HG03565 (cell line): Measurements from ENCODE around the gene PANX2.

Experiments
- ATAC-seq: cut with Tn5 transposase; IDR thresholded peaks from one replicate; pipeline ENCODE4 v1.9.1; 2021; ENCODE audit warnings: mild to moderate bottlenecking, moderate library complexity; ENCODE audit not compliant: unreplicated experiment

Gene PANX2

DNA sequence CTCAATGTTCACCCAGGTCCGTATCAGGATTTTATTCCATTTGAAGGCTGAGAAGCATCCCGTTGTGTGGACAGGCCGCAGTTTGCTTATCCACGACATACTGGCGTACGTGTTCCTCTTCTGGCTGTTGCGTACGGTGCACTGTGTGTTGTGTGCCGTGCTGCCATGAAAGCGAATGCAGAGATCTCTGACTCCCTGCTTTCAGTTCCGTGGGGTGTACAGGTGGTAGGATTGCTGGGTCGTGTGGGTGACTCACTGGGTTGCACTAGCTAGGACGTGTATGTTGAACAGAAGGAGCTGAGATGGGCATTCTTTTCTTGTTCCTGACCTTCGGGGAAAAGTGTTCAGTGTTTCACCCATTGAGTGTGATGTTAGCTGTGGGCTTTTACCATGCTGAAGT lies 40.6 kb downstream of the PANX2 start:
- ATAC-seq = no peak

DNA sequence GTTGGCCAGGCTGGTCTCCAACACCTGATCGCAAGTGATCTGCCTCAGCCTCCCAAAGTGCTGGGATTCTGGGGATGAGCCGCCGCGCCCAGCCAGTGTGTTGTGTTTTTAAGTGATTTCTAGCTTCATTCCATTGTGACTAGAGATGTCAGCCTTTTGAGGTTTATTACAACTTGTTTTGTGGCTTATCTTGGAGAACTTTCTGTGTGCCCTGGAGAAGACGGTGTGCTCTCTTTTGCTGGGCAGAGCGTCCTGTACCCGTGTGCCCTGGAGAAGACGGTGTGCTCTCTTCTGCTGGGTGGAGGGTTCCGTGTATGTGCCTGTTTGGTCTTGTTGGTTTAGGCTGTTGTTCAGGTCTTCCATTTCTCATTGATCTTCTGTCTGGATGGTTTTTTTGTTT lies 42.7 kb downstream of the PANX2 start:
- ATAC-seq = no peak

DNA sequence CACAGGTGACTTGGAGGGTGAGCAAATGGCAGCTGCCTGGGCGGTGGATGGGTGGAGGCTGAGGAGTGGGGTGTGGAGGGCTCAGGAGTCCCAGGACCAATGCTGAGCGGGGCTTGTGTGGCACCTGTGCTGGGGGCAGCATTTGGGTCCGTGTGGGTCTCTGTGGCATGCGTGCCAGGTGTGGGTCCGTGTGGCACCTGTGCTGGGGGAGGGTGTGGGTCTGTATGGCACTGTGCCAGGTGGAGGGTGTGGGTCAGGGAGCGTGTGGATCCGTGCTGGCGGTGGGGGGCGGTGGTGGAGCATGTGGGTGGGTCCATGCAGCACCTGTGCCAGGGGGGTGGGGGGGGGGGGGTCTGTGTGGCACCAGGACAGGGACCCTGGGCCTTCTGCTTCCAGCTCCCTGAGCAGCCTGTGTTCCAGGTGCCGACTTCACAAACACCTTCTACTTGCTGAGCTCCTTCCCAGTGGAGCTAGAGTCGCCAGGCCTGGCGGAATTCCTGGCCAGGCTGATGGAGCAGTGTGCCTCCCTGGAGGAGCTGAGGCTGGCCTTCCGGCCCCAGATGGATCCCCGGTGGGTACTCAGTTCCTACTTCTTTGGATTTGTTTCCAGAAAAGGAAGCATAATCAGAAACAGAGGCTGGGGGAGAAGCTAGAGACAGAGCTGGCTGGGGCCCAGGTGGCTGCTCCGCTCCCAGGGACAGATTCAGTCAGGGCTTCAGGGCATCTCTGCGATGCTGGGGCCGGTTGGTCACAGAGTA lies 44.9 kb downstream of the PANX2 start:
- no peak for ATAC-seq

DNA sequence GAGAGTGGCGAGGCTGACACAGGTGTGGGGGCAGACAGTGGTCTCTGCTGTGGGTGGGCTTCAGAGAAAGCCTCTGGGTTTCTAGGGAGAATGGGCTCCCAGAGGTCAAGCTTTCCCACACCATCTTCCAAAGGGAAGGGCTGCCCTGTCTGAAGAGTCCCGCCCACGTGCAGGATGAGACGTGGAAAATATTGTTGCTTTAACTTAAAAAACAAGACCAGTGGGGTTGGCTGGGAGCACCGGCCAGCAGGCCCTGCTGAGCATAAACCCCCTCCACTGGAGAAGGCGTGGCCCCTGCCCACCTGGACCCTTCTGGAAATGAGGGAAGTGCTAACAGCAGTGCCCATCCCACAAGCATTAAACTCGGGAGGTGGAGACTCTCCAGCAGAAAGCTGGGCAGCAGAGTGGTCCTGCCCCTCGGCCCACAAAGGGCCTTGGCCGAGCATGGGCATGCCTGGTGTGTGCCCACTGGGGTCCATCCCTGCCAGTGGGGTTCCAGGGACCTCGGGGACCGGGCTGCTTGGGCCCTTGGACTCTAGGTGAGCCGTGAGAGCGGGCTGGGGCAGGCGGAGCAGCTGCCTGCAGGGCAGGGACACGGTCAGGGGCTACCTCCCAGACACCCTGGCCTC lies 45.6 kb downstream of the PANX2 start:
- no peak for ATAC-seq

DNA sequence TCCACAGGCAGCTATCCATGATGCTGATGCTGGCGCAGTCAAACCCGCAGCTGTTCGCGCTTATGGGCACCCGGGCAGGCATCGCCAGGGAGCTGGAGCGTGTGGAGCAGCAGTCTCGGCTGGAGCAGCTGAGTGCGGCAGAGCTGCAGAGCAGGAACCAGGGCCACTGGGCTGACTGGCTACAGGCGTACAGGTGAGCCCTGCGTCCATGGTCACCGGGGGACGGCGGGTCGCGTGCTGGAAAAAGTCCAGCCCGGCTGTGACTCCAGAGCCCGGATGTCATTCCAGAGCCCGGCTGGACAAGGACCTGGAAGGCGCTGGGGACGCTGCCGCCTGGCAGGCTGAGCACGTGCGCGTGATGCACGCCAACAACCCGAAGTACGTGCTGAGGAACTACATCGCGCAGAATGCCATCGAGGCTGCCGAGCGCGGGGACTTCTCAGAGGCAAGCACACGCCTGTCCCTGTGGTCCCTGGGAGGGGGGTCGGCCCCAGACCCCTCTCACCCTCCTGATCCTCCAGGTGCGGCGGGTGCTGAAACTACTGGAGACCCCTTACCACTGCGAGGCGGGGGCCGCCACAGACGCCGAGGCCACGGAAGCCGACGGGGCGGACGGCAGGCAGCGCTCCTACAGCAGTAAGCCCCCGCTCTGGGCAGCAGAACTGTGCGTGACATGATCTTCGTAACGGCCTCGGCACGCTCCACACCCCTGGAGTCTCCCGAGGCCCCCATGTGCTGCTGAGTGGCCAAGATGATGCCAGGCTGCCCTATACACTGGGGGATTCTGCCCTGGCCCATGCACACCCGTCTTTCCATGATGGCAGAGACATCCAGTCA lies 46.4 kb downstream of the PANX2 start:
- no peak for ATAC-seq

DNA sequence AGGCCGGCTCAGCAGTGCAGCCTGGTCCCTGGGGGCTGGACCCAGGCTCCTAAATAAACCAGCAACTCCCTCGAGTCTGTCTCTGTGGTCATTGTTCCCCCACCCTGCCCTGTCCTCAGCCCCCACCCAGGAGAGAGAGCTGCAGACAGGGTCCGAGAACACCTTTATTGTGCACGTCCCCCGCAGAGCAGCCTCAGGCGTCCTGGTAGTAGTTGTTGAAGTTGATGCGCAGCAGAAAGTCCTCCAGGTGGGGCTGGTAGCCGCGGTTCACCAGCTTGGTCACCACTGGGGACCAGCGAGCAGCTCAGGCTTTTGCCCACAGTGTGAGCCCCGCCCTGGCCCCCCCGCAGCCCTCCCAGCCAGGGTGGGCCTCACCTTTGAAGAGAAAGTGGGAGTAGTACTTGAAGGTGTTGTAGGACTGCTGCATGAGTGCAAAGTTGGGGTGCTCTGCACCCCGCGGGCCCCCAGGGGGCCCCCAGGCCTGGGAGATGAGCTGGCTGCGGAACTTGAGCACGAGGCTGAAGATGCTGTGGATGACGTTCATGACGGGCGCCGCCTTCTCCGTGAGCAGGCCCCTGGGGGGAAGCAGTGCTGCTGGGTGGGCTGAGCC lies 47.1 kb downstream of the PANX2 start:
- no peak for ATAC-seq

DNA sequence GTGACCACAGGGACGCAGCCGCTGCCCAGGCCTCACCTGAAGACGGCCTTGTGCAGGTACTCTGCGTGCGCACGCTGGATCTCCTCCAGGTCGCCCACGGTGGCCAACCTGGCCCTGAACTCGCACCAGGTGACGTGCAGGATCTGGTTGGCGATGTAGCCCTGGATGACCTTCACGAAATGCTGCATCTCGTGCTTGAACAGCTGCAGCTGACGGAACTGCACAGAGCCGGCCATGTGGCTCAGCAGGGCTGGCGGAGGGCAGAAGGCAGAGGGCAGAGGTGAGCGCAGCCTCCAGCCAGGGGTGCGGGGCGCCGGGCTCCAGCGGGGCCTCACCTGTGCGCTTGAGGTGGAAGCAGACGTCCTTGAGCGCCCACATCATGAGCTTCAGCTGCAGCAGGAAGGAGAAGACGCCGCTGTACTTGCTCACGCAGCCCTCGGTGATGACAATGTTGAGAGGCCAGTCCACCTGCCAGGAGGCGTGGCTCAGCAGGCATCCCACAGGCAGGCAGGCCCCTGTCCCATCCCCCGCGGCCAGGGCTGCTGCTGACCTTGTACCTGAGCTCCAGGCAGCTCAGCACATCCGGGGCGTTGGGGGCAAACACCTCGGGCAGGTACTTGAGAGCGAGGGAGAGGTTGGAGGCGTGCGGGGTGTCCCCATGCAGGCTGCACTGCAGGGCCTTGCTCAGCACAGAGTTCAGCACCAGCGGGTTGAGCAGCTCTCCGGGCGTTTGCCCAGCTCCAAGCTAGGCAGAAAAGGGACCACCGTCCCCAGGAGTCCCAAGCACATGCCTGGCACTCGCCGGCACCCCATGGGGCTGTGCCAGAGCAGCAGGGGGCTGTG lies 47.8 kb downstream of the PANX2 start:
- no peak for ATAC-seq

DNA sequence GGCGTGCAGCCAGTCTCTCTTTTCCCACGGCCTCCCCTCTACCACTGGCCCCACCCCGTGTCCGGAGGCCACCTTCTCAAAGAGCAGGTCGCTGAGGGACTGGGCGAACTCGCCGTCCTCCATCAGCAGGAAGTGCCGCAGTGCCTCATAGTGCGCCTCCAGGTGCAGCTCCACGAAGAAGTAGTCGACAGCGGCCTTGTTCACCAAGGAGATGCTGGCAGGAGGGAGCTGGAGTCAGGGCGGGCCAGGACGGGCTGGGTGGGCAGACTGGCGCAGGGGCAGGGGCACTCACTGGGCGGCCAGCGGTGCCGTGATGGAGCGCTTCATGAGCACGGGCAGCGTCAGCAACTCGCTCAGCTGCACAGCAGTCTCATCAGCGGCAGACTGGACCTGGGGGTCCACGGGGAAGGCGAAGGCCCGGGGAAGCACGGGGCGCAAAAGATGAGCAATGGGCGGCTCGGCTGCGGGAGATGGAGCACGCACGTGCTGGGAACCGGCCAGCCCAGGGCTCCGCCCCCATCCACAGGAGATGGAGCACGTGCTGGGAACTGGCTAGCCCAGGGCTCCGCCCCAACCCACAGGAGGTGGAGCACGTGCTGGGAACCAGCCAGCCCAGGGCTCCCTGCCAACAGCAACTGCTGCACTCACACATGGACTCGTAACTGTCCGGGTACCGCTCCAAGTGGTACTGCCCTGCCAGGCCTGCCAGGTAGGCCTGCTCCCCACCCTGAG lies 48.6 kb downstream of the PANX2 start:
- no peak for ATAC-seq

DNA sequence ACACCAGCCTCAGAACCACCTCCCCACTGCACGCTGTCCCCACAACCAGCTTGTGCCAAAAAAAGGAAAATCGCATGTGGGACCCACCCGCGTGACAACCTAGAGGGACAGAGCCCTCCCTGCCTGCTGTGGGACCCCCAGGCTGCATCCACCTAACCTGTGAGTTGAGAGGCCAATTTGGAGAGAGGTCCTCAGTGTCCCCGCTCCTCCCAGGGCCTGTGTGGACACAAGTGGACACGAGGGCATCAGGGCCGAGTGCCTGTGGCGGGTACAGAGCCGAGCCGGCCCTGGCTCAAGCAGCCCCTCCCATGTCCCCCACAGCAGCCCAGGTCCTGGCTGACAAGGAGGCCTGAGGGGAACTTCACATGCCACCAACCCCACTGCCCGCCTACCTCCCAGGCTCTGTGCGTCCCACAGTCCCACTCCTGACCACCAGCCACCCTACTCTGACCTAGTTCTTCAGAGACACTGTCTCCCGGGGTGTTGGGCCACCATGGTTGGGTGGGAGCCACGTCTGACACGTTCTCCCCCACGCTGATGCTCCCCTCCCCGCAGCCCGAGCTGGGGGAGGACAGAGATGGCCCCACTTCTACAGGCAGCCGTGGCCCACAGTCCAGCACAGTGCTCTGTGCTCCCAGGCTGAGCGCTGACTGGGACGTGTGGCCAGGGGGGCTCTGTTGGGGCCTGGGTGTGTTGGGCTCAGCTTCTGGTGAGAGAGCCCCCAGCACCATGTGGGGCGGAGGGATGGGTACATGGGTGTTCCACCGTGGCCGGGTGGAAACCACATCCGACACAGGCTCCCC lies 49.5 kb downstream of the PANX2 start:
- no peak for ATAC-seq

DNA sequence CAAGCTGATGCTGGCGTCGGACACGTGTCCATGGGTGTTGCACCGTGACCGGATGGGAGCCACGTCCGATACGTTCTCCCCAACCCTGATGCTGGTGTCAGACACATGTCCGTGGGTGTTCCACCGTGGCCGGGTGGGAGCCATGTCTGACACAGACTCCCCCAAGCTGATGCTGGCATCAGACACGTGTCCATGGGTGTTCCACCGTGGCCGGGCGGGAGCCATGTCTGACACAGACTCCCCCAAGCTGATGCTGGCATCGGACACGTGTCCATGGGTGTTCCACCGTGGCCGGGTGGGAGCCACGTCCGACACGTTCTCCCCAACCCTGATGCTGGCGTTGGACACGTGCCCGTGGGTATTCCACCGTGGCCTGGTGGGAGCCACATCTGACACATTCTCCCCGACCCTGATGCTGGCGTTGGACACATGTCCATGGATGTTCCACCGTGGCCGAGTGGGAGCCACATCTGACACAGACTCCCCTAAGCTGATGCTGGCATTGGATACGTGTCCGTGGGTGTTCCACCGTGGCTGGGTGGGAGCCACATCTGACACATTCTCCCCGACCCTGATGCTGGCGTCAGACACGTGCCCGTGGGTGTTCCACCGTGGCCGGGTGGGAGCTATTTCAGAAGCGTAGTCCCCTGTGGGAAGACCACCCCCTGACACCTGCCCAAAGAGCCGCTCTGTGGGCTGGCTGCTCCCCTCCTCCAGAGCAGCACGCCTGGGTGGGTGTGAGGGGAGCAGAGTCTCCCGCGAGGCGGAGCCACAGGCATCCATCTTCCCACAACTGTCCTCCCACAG lies 50.3 kb downstream of the PANX2 start:
- ATAC-seq = no peak

DNA sequence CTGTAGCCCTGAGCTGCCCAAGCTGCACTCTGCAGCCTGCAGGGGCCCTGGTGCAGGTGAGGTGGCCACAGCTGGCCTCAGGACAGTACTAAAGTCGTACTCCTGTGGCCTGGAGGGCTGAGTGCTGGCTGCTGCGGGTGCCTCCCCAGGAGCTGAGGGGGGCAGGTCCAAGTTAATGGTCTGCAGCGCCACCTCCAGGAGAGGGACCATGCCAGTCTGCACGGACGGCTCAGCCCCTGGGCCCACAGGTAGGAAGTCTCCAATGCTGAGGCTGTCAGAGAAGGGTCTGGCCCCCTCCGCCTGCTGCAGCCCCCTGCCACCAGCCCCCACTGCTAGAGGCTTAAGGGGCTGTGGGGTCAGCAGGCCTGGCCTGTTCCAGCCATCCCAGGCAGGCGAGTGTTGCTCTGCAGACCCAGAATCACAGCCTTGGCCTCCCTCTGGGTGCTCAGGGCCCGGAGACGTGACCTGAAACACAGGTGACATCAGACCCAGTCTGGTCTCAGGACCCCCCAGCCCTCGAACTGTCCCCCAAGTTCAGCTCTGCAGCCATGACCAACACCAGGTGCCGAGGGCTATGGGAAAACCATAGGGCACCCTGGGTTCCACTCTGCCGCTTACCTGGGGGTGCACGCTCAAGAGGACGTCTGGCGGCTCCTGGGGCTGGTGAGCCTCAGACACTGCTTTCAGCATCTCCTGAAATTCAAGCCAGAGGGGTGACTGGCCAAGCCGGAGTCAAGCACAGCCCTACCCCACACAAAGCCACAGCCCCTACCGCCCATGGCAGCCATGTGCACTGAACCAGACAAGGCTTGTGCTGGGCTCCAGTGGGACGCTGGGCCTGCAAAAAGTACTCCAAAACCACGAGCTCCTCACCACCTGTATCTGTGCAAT lies 51.1 kb downstream of the PANX2 start:
- no peak for ATAC-seq

DNA sequence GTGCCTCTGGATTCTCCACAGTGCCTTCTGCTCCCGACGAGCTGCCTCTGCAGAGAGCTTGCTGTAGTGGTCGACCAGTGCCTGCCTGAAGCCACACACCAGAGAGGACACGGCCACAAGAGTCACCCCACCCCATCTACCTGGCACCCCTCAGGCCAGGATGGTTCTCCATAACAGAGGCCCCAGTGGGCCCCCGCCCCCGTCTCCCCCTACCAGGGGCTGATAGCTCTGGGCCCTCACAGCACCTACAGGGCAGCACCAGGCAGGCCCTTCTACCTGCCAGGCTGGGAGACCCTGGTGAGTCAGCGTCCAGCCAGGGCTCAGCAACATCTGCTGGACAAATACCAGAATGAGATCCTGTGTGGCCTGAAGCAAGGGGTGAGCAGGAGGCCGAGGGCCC lies 52.0 kb downstream of the PANX2 start:
- ATAC-seq = no peak

DNA sequence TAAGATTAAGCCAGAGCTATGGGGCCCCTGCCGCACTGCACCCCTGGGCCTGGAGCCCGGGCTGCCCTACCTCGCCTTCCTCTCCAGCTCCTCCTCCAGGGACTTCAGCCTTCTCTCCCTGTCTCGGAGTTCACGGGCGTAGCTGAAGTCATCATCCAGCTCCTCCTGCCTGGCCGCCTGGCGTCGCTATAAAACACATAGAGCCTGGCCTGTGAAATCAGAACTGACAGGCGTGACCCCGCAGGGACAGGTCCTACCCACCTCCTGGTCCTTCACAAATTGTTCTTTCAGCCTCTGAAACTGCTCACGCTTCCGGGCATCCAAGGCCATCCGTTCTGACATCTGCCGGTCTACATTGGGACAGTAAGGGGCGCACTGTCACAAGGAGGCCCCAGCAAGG lies 53.5 kb downstream of the PANX2 start:
- no peak for ATAC-seq

DNA sequence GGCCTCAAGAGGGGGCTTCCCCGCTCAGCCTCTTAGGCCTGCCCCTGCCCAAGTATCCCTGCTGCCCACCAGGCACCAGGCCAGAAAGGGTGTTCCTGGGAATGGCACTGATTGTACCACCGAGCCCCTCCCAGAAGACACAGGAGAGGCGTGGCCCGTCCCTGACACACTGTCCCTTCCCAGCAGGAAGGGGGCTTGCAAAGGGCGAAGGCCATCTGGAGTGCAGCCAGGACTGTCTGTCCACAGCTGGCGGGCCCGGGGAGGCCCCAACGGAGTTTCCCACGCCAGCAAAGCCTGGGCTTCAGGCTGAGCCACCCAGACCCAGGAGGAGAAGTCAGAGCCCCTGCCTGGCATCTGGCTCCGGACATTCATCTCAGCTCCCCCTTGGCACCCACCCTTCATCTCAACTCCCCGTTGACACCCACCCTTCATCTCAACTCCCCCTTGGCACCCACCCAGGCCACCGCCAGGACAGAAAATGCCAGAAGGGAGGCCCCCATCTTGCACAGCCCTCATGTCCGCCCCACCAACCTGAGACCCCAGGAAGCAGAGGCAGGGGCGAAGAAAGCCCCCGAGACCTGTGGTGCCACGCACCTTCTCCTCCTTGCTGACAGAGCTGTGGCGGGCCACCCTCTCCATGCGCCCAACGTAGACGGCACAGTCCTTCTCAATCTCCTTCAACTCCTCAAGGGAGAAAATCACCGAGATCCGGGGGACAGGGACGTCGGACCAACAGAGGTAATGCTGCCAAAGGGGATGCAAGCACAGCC lies 54.9 kb downstream of the PANX2 start:
- ATAC-seq = no peak

DNA sequence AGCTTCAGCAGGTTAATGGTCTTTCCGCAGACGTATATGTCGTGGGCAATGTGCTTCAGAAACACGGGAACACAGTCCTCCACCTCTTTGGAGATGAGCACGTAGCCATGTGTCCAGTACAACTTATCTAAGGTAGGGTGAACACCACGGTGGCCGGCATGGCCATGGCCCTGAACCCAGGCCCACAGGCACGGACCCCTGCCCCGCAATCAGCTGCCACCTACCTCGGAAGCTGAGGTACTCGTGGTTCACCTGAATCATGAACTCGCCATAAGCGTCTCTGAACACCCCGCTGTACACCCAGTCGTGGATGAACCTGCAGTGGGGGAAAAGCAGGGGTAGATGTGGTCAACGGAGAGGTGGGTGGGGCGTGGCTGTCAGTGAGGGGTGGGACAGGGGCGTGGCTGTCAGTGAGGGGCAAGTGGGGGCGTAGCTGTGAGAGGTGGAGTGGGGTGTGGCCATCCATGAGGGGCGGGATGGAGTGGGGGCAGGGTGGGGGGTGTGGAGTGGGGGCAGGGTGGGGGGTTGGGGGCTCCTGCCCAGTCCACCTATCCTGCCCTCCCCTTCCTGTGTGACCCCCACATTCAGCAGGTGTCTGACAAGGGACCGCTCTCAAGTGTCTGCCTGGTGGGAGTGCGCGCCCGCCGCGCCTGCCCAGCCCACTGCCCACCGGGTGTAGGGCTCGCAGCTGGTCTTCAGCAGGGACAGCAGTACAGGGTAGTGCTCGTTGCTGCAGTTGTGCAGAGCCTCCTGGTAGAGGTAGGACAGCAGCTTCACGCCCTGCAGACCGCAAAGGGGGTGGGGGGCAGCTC lies 55.7 kb downstream of the PANX2 start:
- ATAC-seq = no peak

DNA sequence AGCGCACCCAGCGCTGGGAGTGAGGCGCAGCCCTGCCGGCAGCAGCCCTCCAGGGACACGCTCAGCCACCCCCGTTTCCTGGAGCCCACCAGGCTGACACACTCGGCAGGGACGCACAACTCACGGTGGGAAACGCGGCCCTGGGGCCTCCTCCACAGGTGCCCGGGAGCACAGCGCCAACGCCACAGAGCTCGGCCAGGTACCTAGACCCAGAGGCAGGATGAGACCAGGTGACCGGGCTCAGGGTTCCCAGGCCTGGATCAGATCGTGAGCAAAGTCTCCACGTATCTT lies 56.3 kb downstream of the PANX2 start:
- no peak for ATAC-seq
